Peyer's patch (tissue), 4 donors: ENCODE results near the gene RPRD1A. TPM values are rescaled to one million over a fixed set of nuclear protein-coding genes. Genes with fewer than 3 reads are reported as not detected.

Source experiments
- DNase-seq, 3 donors: peaks; one replicate each; pipeline ENCODE4 v3.0.0-alpha.2; 2017 to 2019
- H3K27ac ChIP-seq, 4 donors: fragments of 200-600 bp; sonication (generic); one replicate each; pipeline ENCODE4 v1.5.1; 2016 to 2019
- H3K27me3 ChIP-seq, 2 donors: fragments of 200-600 bp; sonication (generic); one replicate each; pipeline ENCODE4 v1.5.1; 2019
- H3K36me3 ChIP-seq, 3 donors: fragments of 200-600 bp; sonication (generic); one replicate each; pipeline ENCODE4 v1.5.1; 2016 to 2019
- H3K4me1 ChIP-seq, 4 donors: fragments of 200-600 bp; sonication (generic); one replicate each; pipeline ENCODE4 v1.5.1; 2016 to 2019
- H3K4me3 ChIP-seq, 4 donors: fragments of 200-600 bp; sonication (generic); 1 replicate in 3 of 4; 2 replicates in 1 of 4; pipeline ENCODE4 v1.5.1; 2016 to 2019; ENCODE audit warnings: mild to moderate bottlenecking in 1 of 4
- H3K9me3 ChIP-seq, 4 donors: fragments of 200-600 bp; sonication (generic); one replicate each; pipeline ENCODE4 v1.5.1; 2016 to 2019; ENCODE audit warnings: mild to moderate bottlenecking in 1 of 4
- CTCF ChIP-seq, 6 experiments: fragments of 450-650 bp in 4 of 6; fragments of 200-600 bp in 2 of 6; sonication (generic) in 1 of 6; IDR thresholded peaks; one replicate each; pipeline ENCODE4 v1.5.1; 2017 to 2019; ENCODE audit warnings: antibody characterized with exemption in 6 of 6, mild to moderate bottlenecking in 3 of 6, moderate library complexity in 1 of 6
- POLR2A ChIP-seq, 2 donors: fragments of 450-650 bp; IDR thresholded peaks; one replicate each; pipeline ENCODE4 v1.5.1; 2017; ENCODE audit warnings: antibody characterized with exemption in 2 of 2, mild to moderate bottlenecking in 2 of 2, moderate library complexity in 2 of 2
- total RNA-seq, 4 donors: library from RNA; depleted of rRNA; stranded (reverse); fragments of >200 nt; gene quantifications; one replicate each; pipeline ENCODE4 v1.1.0, GENCODE V29; 2016

Gene RPRD1A
- total RNA-seq, 4 donors from 2014 or later: 41.9 to 67.7 (median 50.8) TPM

GRCh38 chr18:36046898-36047297 lies 20.5 kb downstream of the RPRD1A start:
- no peak overlapping the region for H3K27ac ChIP-seq
- no peak overlapping the region for H3K4me3 ChIP-seq
- no peaks in the 10 kb centered on the region for H3K9me3 ChIP-seq
- TF ChIP-seq POLR2A (IDR thresholded peaks at IDR 0.05) (no peak), CTCF (IDR thresholded peaks at IDR 0.05) (no peak)
- DNase-seq: no peak
- H3K4me1 ChIP-seq: no peaks in the 10 kb centered on the region
- H3K27me3 ChIP-seq: no peaks in the 10 kb centered on the region
- H3K36me3 ChIP-seq: no peaks in the 10 kb centered on the region

GRCh38 chr18:36045241-36045991 lies 21.9 kb downstream of the RPRD1A start:
- no peak for TF ChIP-seq CTCF (IDR thresholded peaks at IDR 0.05)
- no peak for TF ChIP-seq POLR2A (IDR thresholded peaks at IDR 0.05)
- Histone ChIP-seq H3K36me3 (no peaks in the 10 kb centered on the region), H3K4me1 (no peaks in the 10 kb centered on the region), H3K9me3 (no peaks in the 10 kb centered on the region), H3K27me3 (no peaks in the 10 kb centered on the region), H3K27ac (no peak overlapping the region), H3K4me3 (no peak overlapping the region)
- no peak for DNase-seq

- no peak overlapping the region for H3K27ac ChIP-seq
- H3K9me3 ChIP-seq: peaks cover 0 to 6% (median 0%) of the 10 kb centered on the region in 4 donors
Measured at GRCh38 chr18:36043153-36043552, 24.2 kb downstream of the RPRD1A start.

GRCh38 chr18:36041146-36041545 lies 26.2 kb downstream of the RPRD1A start:
- TF ChIP-seq CTCF (IDR thresholded peaks at IDR 0.05) (no peak), POLR2A (IDR thresholded peaks at IDR 0.05) (no peak)

More at GRCh38 chr18:36043153-36043552, 24.2 kb downstream of the RPRD1A start:
- no peaks in the 10 kb centered on the region for H3K27me3 ChIP-seq
- TF ChIP-seq POLR2A (IDR thresholded peaks at IDR 0.05) (no peak), CTCF (IDR thresholded peaks at IDR 0.05) (no peak)
- no peaks in the 10 kb centered on the region for H3K4me1 ChIP-seq
- DNase-seq: no peak
- H3K36me3 ChIP-seq: no peaks in the 10 kb centered on the region
- no peak overlapping the region for H3K4me3 ChIP-seq

GRCh38 chr18:36038102-36038663 lies 29.2 kb downstream of the RPRD1A start:
- no peak for DNase-seq
- no peak for TF ChIP-seq CTCF (IDR thresholded peaks at IDR 0.05)
- no peak for TF ChIP-seq POLR2A (IDR thresholded peaks at IDR 0.05)
- Histone ChIP-seq H3K27me3 (no peaks in the 10 kb centered on the region), H3K27ac (no peak overlapping the region), H3K9me3 (peaks cover 0 to 7% (median 0%) of the 10 kb centered on the region in 4 donors), H3K36me3 (no peaks in the 10 kb centered on the region), H3K4me1 (no peaks in the 10 kb centered on the region), H3K4me3 (no peak overlapping the region)

More at GRCh38 chr18:36041146-36041545, 26.2 kb downstream of the RPRD1A start:
- no peaks in the 10 kb centered on the region for H3K27me3 ChIP-seq
- H3K27ac ChIP-seq: no peak overlapping the region
- no peaks in the 10 kb centered on the region for H3K36me3 ChIP-seq
- no peaks in the 10 kb centered on the region for H3K4me1 ChIP-seq
- DNase-seq: no peak
- H3K4me3 ChIP-seq: no peak overlapping the region
- H3K9me3 ChIP-seq: peaks cover 0 to 7% (median 0%) of the 10 kb centered on the region in 4 donors
